ENCODE measurements around the gene IGSF1.
"Not testable (repeated sequence)": the region's sequence is repeated elsewhere in the genome, so short reads cannot be mapped to it uniquely, and the experiment has no call there.

The IGSF1 gene

GRCh38 chrX:131271274-131271673 lies 17.8 kb downstream of the IGSF1 start:
- no peak for DNase-seq

- DNase-seq = no peak
These were observed 19.0 kb downstream of the IGSF1 start for GRCh38 chrX:131270080-131270479.

GRCh38 chrX:131264665-131265064 lies 24.4 kb downstream of the IGSF1 start:
- no peak for DNase-seq

- no peak for DNase-seq
These were observed 25.1 kb downstream of the IGSF1 start for GRCh38 chrX:131264053-131264452.

GRCh38 chrX:131262738-131263679 lies 26.1 kb downstream of the IGSF1 start:
- peak; percentile 49 for DNase-seq

GRCh38 chrX:131262200-131262599 lies 26.9 kb downstream of the IGSF1 start:
- DNase-seq = no peak

GRCh38 chrX:131257367-131257766 lies 31.7 kb downstream of the IGSF1 start:
- DNase-seq = no peak

- DNase-seq = not testable (repeated sequence)
These were observed 37.9 kb downstream of the IGSF1 start for GRCh38 chrX:131250984-131251738.

GRCh38 chrX:131239057-131239456 lies 50.0 kb downstream of the IGSF1 start:
- DNase-seq = no peak

- DNase-seq = no peak
These were observed 51.7 kb downstream of the IGSF1 start for GRCh38 chrX:131237363-131237762.

GRCh38 chrX:131235768-131236545 lies 53.1 kb downstream of the IGSF1 start:
- DNase-seq = no peak

- DNase-seq = no peak
These were observed 61.5 kb downstream of the IGSF1 start for GRCh38 chrX:131227608-131228007.

- DNase-seq = no peak
These were observed 62.5 kb downstream of the IGSF1 start for GRCh38 chrX:131226591-131226990.

- DNase-seq = no peak
These were observed 64.0 kb downstream of the IGSF1 start for GRCh38 chrX:131225078-131225477.

All from activated CD4-positive, alpha-beta T cell treated with anti-CD3 and anti-CD28 coated beads, Interleukin-2, Interleukin-6, amounts not matched to agents 100 ng/mL and 50 ng/mL, durations not matched to agents 16 hours and 8 hours (primary cell).